ENCODE results near the gene CLDN15.
"Not testable (repeated sequence)": the region's sequence is repeated elsewhere in the genome, so short reads cannot be mapped to it uniquely, and the experiment has no call there.

The CLDN15 gene

GRCh38 chr7:101222275-101222830, 15.2 kb downstream of the CLDN15 start:
- no peak for DNase-seq

- DNase-seq: no peak
Measured at GRCh38 chr7:101220295-101220694, 17.3 kb downstream of the CLDN15 start.

GRCh38 chr7:101218236-101219125, 19.1 kb downstream of the CLDN15 start:
- no peak for DNase-seq

GRCh38 chr7:101217388-101218235, 20.0 kb downstream of the CLDN15 start, which contains the start of the genes PLOD3 and ZNHIT1:
TSS of gene PLOD3 (minus strand) at chr7:101217581. CDS start at chr7:101217274, 307 bp downstream.
TSS of gene ZNHIT1 (plus strand) at chr7:101218165. CDS start at chr7:101218196, 31 bp downstream.
- peak; percentile 38 to 95 (median 90) for DNase-seq

- peak in 2 of 14 donors; percentile 48 to 57 for DNase-seq
Measured at GRCh38 chr7:101216860-101217387, 20.7 kb downstream of the CLDN15 start.

GRCh38 chr7:101216001-101216859, 21.4 kb downstream of the CLDN15 start:
- peak in 1 of 14 donors; percentile 53 for DNase-seq

- DNase-seq: no peak
Measured at GRCh38 chr7:101212014-101212413, 25.6 kb downstream of the CLDN15 start.

- DNase-seq: no peak
Measured at GRCh38 chr7:101211501-101211900, 26.1 kb downstream of the CLDN15 start.

- DNase-seq: no peak
Measured at GRCh38 chr7:101210143-101210542, 27.5 kb downstream of the CLDN15 start.

GRCh38 chr7:101208794-101209193, 28.8 kb downstream of the CLDN15 start:
- DNase-seq: no peak

GRCh38 chr7:101207459-101207858, 30.1 kb downstream of the CLDN15 start:
- DNase-seq: no peak

GRCh38 chr7:101206665-101207042, 30.9 kb downstream of the CLDN15 start:
- no peak for DNase-seq

- DNase-seq: no peak
Measured at GRCh38 chr7:101205901-101206664, 31.5 kb downstream of the CLDN15 start.

GRCh38 chr7:101203740-101204738, 33.6 kb downstream of the CLDN15 start:
- not testable (repeated sequence) for DNase-seq

- no peak for DNase-seq
Measured at GRCh38 chr7:101202603-101202918, 35.0 kb downstream of the CLDN15 start.

- DNase-seq: no peak
Measured at GRCh38 chr7:101201695-101202602, 35.7 kb downstream of the CLDN15 start.

GRCh38 chr7:101200862-101201599, 36.6 kb downstream of the CLDN15 start, which contains the start of gene MOGAT3:
TSS of gene MOGAT3 (minus strand) at chr7:101201036. CDS start at chr7:101200854, 182 bp downstream.
- DNase-seq: no peak

- no peak for DNase-seq
Measured at GRCh38 chr7:101200504-101200861, 37.1 kb downstream of the CLDN15 start.

Data from C1 segment of cervical spinal cord (tissue), 14 donors.